Endothelial cell of umbilical vein (primary cell): ENCODE results near the gene CENPP.

Source experiments
- JUN ChIP-seq: IDR thresholded peaks from 2 replicates; pipeline ENCODE4 v1.6.1; 2011; ENCODE audit warnings: borderline replicate concordance, low read depth; ENCODE audit not compliant: insufficient read length, insufficient read depth
- MYC ChIP-seq: IDR thresholded peaks from one replicate; pipeline ENCODE4 v1.6.1; 2011; ENCODE audit warnings: mild to moderate bottlenecking, low read depth, low read length
- POLR2A ChIP-seq: IDR thresholded peaks from 2 replicates; pipeline ENCODE4 v1.6.1; 2012; ENCODE audit warnings: low read depth, mild to moderate bottlenecking, control low read depth, low read length
- TF ChIP-seq, protein P1 (sequence below), 2 donors: IDR thresholded peaks; 1 replicate in 1 of 2; 2 replicates in 1 of 2; pipeline ENCODE4 v1.5.1; 2011; ENCODE audit warnings: low read length in 2 of 2, mild to moderate bottlenecking in 2 of 2, moderate library complexity in 2 of 2, control low read depth in 1 of 2, inconsistent platforms in 1 of 2, low read depth in 1 of 2; ENCODE audit not compliant: insufficient read depth in 1 of 2; ENCODE audit errors: extremely low read depth in 1 of 2

DNA sequence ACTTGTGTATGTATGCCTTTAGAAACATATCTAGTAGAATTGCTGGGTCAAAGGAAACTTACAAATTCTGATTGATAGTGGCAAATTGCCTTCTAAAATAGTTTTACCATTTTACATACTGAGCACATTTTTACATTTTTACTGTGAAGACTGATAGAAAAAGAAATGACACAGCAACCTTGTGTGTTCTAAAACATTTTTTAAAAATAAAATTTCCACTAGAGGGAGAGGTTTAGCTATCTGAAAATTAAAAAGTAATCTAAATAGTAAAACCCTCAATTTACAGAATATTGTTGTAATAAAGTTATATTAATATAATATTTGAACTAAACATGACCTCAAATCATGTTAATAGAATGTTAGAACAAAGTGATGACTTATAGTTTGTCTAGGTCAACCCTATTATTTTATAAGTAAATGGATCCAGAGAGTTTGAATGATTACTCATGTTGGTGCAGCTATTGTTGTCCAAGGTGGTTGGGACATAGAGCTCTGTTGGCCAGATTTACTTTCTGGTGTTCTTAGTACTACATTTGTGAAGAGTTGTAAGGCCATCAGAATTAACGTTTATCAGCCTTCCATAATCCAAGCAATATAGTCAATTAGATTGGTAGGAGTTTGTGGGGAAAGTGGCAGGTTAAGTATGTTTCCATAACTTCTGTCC is 17.2 kb downstream of the CENPP start:
- no peak for TF ChIP-seq POLR2A
- TF ChIP-seq, protein P1, sequence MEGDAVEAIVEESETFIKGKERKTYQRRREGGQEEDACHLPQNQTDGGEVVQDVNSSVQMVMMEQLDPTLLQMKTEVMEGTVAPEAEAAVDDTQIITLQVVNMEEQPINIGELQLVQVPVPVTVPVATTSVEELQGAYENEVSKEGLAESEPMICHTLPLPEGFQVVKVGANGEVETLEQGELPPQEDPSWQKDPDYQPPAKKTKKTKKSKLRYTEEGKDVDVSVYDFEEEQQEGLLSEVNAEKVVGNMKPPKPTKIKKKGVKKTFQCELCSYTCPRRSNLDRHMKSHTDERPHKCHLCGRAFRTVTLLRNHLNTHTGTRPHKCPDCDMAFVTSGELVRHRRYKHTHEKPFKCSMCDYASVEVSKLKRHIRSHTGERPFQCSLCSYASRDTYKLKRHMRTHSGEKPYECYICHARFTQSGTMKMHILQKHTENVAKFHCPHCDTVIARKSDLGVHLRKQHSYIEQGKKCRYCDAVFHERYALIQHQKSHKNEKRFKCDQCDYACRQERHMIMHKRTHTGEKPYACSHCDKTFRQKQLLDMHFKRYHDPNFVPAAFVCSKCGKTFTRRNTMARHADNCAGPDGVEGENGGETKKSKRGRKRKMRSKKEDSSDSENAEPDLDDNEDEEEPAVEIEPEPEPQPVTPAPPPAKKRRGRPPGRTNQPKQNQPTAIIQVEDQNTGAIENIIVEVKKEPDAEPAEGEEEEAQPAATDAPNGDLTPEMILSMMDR (IDR thresholded peaks at IDR 0.05; ENCODE audit: extremely low read depth in 1 of 2, insufficient read depth in 1 of 2, low read depth in 1 of 2, low read length in 2 of 2): no peak
- no peak for TF ChIP-seq MYC
- TF ChIP-seq JUN: no peak
